Epidermal melanocyte (primary cell): Measurements from ENCODE around the gene LEMD1.
"Not testable (repeated sequence)": the region's sequence is repeated elsewhere in the genome, so short reads cannot be mapped to it uniquely, and the experiment has no call there.

Experiments used
- DNase-seq: peaks from one replicate; pipeline ENCODE4 v3.0.0; 2011; ENCODE audit warnings: low spot score; ENCODE audit not compliant: insufficient read length

The LEMD1 gene

DNA sequence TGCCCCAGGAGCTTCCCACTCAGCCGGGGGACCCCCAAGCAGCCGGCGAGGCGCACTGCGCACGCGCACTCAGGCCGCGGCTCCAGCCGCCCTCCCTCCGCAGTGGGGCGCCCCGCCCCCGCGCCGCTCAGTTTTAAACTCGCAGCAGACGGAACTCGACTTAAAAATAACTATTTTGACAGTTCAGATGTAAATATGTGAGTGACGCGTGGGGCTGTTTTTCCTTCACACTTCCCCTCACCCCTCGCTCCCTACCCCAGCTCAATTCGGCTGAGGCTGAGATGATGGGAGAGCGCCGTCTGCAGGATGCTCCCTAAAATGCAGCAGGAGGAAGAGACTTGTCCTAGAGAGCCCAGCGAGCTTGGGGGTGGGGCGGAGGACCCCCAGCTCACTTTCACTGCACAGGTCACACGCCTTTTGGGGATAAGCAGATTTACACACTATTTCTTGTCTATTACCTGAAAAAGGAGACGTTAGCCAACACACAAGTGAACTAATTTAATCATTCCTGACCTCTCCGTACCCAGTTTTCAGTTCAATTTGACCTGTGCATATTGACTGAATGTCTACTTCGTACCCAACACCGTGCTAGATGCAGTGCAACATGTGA is 8.9 kb upstream of the LEMD1 start:
- DNase-seq = no peak

DNA sequence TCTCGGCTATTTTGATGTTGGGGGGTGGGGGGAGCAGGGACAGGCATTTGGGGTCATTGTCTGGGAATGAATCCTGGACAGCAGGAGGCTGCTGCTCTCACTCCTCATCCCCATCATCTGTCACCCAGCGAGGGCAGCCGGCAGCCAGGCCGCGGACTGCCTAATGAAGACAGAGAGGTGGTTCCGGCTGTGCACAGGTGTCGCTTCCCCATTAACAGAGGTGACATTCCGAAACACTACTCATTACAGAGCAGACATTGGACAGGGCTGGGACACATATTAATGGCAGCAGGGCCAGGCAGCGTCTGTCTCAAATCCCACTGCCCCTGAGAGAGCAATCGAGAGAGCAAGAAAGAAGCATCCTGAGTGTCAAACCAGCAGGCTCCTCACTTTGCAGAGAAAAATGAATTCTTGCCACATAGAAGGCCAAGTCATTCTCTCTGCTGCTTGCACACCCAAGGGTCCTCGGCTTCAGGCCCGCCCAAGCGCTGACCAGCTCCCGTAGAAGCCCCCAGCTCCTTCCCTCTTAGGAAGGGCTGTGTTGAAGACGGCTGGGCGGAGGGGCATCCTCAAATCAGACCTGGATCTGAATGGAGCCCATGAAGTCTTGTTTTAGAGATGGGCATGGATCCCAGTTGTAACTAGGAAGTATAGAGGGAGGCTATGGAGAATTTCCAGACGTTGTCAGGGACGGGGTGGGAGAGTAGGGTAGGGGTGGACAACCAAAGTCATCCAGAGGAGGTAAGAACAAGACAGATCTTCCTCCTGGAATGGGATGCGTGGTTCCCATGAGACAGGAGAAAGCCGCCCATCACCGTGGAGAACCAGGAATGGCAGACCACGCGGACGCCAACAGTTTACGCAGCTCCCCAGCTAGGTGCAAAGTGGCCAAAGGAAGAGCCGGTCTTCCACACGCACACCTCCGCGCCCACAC is 8.2 kb upstream of the LEMD1 start:
- DNase-seq = no peak

DNA sequence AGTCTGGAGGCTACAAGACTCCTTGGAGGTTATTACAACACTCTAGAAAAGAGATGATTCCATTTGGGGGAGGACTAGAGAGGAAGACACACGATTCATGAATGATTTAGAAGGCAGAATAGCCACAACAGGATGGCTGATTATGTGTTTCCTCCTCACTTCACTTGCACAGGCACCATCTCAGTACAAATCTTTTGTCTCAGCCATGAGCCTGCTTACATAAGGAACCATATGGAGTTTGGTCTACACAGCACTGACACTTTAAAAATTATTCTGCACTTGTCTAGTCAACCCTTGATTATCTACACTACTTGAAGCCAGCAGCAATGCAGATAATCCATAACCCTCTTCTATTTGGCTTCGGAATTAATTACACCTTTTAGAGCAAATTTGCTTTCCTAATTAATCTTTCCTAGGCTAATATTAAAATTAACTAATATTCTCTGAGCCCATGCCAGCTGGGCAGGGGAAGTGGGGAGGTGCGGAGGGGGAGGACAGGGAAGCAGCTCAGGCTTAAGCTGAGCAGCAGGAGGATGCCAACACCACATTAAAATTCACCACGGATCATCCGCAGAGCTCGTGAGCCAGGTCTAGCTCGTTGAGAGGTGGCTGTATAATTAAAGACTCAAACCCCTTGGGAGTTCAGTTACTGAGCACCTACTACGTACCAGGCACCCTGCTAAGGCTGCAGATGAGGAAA is 3.2 kb upstream of the LEMD1 start:
- no peak for DNase-seq

DNA sequence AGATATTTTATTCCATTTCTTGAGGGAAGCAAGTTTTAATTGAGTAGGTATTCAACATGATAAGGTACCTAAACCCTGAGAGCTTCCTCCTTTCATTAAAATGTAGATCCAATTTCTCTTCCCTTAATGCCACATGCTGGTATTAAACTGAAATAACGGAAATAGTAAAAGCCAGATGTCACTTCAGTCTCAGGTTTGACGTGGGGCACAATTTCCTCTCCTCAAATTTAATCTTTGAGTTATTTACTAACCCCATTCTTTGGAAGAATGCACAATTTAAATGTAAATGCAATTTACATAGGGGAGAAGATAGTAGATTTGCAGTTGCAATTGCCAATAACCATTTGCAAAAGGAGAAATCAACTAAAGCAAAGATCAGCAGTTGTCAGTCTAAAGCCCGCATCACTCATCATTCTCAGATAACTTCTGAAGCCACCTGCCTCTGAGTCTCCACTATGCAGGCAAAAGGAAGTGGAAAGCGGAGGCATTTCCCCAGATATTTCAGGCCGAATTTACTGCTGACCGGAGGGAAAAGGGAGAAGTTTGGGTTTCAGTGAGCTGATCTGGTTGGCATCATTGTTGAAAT is 2.1 kb upstream of the LEMD1 start:
- no peak for DNase-seq

DNA sequence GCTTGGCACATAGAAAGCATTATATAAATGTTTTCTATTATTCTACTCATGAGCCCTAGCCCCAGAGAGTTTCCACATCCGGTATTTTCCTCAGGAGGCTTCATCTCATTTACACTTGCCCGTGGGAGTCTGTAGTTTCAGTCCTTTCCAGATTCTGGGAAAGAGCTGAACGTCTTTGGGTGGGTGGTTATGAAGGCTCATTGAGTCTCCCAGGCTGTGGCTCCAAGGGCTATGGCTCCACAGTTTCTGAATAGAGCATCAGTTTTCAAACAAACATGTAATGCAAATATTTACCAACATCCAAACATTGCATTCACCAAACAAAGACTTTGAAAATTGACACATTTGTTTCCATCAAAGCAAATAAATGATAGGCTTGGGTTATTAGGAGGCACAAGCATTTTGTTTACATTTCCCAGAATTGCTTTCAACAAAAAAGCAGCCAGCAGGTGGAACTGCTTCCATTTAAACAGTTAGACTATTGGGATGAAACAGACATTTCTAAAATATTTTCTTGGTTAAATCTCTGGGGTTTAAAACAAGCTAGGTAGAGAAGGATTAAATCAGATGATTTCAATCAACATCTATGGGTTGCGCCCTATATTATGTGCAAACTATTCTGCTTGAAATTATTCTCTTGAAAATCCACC is 1.3 kb upstream of the LEMD1 start:
- DNase-seq = no peak

DNA sequence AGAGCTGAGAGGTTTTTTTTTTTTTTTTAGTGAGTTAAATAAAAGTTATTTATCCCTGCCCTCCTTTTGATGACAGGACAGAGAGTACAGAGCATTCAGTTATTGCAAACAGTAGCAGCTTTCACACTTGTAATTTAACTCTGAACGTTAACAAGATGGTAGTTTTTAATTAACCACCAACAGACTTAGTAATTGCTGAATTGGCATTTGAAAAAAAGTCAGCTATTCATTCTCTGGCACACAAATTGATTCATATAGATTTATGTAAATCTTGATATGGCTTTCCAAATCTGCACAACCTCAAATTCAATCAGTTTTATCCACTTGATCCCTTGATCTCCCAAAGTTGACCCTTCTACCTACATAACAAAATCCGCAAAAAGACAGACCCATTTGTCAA is 918 bp downstream of the LEMD1 start:
- no peak for DNase-seq

DNA sequence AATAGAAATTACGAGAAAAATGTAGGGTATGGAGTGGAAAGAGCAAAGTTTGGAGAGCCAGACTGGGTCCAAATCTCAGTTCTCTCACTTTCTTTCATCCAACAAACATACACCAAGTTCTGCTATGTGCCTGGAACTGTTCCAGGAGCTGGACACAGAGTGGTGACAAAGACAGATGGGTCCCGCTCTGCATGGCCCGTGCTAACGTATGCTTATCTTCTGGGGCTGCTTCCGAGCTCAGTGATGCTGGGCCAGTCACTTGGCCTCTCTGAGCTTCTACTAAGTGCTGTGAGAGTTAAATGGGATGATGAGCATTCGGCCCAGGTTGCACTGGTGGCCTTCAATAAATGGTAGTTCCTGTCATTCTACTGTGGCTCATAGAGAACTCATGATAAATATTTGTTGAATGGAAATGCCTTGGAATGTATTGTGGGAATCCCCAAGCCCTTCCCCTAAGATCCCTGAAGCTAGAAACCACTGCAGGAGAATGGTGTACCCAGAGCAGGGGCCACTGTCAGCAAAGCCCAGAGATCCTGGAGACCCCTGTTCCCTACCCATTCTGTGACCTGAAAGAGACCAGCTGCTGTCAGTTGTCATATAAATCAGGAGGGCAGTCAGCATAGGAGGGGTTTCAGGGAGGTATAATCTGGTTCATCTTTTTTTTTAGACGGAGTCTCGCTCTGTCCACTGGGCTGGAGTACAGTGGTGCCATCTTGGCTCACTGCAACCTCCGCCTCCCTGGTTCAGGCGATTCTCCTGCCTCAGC is 3.8 kb downstream of the LEMD1 start:
- DNase-seq = no peak

DNA sequence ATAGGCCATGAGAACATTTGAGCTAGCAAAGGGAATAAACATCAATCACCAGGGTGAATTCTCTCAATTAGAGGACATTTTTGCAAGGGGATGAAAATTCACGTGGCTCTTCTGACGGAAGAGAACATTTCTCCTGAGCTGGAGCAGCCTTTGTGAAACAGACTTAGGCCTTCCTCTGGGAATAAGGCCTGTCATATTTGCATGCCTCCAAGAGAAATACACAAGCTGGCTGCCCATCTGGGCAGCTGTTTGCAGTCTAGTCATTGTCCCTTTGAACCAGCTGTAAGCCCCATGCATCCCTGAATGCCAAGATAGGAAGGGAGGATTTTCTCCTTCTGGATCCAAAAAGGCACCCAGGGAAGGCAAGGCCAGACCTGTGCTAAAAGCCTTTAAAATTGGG is 5.5 kb downstream of the LEMD1 start:
- no peak for DNase-seq

DNA sequence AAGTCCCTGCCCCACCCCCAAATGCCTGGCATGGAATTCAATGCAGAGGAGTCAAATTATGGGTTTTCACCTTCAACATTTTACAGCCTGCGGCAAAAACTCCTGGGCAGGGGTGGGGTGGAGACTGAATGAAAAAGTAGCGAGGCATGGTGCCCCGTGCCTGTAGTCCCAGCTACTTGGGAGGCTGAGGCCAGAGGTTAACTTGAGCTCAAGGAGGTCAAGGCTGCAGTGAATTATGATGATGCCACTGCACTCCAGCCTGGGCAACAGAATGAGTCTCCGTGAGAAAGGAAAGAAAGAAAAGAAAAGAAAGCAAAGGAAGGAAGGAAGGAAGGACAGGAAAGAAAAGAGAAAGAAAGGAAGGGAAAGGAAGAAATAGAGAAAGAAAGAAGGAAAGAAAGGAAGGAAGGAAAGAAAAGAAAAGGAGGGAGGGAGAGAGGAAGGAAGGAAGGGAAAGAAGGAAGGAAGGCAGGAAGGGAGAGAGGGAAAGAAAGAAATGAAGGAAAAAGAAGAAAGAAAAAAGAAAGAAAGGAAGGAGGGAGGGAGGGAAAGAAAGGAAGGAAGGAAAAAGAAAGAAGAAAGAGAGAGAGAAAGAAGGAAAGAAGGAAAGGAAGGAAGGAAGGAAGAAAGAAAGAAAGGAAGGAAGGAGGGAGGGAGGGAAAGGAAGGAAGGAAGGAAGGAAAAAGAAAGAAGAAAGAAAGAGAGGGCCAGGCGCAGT is 11.1 kb downstream of the LEMD1 start:
- no peak for DNase-seq

DNA sequence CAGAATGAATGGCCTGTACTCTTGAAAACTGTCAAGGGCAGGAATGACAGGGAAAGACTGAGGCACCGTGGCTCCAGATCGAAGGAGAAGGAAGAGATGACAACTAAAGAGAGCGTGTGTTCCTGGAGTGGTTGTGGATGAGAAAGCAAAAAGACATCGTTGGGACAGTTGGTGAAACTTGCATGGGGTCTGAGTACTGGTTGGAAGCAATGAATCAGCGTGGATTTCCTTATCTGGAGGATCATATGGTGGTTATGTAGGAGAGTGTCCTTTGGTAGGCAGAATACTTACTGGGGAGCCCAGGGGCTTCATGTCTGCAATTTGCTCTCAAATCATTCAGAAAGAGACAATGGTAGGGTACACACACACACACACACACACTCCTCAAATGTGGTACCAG is 13.9 kb downstream of the LEMD1 start:
- DNase-seq = no peak

DNA sequence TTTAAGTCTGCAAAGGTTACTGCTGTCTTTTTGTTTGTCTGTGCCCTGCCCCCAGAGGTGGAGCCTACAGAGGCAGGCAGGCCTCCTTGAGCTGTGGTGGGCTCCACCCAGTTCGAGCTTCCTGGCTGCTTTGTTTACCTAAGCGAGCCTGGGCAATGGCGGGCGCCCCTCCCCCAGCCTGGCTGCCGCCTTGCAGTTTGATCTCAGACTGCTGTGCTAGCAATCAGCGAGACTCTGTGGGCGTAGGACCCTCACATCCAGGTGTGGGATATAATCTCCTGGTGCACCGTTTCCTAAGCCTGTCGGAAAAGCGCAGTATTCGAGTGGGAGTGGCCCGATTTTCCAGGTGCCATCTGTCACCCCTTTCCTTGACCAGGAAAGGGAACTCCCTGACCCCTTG is 15.6 kb downstream of the LEMD1 start:
- DNase-seq = not testable (repeated sequence)

DNA sequence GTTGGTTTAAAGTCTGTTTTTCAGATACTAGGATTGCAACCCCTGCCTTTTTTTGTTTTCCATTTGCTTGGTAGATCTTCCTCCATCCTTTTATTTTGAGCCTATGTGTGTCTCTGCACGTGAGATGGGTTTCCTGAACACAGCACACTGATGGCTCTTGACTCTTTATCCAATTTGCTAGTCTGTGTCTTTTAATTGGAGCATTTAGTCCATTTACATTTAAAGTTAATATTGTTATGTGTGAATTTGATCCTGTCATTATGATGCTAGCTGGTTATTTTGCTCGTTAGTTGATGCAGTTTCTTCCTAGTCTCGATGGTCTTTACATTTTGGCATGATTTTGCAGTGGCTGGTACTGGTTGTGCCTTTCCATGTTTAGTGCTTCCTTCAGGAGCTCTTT is 17.4 kb downstream of the LEMD1 start:
- DNase-seq = not testable (repeated sequence)

DNA sequence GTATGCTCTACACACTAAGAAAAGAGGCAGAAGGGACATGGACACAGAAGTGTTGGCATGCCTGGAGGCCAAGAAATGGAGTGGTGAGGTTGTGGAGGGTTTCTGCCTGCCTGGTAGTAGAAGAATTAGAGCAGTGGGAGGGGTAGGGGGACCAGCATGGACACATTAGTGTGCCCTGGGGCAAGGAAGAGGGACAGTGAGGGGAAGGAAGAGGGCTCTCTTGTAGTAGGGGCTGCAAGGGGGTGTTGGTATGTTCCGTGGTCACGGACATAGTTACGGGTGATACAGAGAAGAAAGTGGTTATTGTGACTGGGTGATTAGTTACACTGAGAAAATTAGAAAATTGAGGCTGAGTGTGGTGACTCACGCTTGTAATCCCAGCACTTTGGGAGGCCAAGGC is 23.3 kb downstream of the LEMD1 start:
- no peak for DNase-seq

DNA sequence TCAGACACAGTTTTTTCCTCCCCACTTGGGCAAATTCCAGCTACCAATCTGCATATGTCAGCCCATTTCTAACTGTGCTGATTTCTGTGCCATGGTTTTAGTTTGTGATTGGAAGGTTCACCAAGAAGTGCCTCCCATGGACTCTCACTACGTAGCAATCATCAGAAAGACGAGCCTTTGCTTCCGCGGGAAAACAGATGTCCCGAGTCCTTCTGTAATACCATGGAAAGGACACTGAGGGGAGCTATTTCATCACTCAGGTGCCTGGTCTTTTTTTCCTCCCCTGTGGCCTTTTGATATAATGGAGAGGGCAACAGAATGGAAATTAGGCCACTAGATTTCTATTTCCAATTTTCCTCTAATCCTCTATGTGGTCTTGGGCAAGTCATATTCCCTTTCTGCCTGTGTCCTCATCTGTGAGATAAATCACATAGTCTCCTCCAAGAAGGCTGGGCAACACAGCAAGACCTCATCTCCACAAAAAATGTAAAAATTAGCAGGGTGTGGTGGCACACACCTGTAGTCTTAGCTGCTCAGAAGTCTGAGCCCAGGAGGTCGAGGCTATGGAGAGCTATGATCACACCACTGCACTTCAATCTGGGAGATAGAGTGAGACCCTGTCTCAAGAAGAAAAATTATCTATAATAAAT is 24.8 kb downstream of the LEMD1 start:
- no peak for DNase-seq

DNA sequence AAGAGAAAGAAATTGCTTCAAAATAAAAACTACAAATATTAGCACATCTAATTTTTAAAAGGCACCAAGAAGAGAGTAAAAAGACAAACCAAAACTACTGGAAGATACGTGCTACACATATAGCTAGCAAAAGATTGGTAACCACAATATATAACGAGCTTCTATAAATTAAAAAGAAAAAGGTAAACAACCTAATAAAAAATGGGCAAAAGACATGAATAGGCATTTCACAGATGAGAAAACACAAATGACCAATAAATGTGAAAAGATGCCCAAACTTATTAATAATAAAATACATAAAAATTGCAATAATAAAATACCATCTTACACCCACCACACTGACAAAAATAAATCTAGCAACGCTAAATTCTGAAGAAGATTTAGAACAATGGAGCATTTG is 26.2 kb downstream of the LEMD1 start:
- no peak for DNase-seq

DNA sequence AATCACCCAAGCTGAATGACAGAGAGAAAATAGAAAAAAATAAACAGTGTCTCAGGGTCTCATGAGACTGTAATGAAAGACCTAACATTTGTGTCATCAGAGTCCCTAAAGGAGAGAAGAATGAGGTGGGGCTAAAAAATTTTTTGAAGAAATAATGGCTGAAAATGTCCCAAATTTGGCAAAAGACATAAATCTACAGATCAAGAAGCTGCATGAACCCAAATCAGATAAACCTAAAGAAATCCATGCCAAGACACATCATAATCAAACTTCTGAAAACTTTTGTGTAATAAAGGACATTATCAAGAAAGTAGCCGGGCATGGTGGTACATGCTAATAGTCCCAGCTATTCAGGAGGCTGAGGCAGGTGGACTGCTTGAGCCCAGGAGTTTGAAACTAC is 29.2 kb downstream of the LEMD1 start:
- DNase-seq = no peak

DNA sequence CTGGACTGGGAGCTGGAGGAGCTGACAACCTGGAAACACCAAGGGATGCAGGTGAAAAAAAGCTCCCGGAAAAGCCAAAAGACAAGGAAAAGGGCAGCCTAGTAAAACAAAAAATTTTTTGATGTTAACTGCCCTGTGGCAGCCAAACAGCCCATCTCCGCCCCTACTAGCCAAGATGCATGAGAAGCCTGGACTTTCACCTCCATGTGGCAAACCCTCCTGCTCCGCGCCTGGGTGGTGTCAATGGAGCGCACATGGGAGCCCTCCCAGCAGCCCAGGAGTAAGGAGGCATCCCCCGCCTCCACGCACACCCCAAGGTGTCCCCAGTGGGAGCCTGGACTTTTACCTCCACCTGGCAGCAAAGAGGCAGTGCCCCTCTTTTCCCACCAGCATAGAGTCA is 30.5 kb downstream of the LEMD1 start:
- DNase-seq = no peak

DNA sequence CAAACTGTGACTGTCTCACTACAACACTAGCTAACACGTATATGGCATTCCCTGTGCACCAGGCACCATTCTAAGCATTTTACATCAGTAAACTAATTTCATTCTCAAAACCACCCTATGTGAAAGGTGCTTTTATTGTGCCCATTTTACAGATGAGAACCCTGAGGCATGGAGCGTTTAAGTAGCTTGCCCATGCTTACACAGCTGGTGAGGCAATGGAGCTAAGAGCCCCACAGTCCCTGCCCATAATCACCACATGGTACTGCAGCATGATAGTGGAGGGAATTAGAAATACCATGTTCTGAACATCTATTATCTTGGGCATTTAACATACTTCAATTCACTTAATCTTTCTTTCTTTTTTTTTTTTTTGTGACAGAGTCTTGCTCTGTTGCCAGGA is 34.0 kb downstream of the LEMD1 start:
- no peak for DNase-seq

DNA sequence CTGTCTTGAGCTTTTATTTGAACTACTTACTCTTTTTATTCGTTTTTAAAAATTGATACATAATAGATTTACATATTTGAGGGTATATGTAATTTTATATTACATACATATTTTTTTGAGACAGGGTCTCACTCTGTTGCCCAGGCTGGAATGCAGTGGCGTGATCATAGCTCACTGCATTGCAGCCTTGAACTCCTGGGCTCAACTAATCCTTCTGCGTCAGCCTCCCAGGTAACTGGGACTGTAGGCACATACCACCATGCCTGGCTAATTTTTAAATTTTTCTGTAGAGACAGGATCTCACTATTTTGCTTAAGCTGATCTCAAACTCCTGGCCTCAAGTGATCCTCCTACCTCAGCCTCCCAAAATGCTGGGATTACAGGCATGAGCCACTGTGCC is 38.9 kb downstream of the LEMD1 start:
- DNase-seq = not testable (repeated sequence)

DNA sequence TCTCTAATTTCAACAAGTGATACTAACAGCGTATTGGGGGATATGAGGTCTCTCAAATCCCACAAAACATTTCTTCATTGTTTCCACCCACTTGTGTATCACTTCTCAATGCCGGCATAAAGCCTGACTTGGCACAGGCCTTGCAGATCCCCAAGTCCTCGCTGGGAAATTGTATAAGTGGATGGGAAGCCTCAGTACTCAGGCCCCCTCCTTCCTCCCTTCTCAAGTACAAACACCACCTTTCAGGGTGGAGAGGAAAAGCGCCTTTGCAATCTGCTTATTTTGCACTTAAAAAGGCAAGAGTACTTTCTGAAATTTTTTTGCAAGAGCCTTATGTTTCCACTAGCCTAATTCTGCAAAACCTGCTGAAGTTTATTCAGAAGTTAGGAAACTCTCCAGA is 39.3 kb downstream of the LEMD1 start:
- DNase-seq = no peak
